Measurements from ENCODE around the gene PDGFRA. TPM values are rescaled to one million over a fixed set of nuclear protein-coding genes. Genes with fewer than 3 reads are reported as not detected.

Gene PDGFRA
- 94.4 to 105 TPM (median 100 TPM) in 3 replicates for total RNA-seq

DNA sequence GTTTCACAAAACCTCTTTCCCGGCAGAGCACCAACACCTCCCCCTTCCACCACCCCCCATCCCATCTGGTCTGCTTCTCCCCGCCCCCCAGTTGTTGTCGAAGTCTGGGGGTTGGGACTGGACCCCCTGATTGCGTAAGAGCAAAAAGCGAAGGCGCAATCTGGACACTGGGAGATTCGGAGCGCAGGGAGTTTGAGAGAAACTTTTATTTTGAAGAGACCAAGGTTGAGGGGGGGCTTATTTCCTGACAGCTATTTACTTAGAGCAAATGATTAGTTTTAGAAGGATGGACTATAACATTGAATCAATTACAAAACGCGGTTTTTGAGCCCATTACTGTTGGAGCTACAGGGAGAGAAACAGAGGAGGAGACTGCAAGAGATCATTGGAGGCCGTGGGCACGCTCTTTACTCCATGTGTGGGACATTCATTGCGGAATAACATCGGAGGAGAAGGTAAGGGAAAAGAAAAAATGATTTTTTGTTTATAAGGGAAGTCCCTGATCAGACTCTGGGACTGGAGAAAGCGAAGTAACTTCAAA lies at the start of gene PDGFRA:
TSS of gene PDGFRA (plus strand) at position 333 of the 541 bp plus-strand sequence. CDS start 29,476 bp downstream, outside the sequence.
- H3K4me1 Mint-ChIP-seq, result peaks cover 54% of the 10 kb centered on the region
- peaks cover 94% of the 10 kb centered on the region for H3K27me3 Mint-ChIP-seq (ENCODE audit: low read depth)
- no peak for TF ChIP-seq CTCF (IDR thresholded peaks at IDR 0.05; ENCODE audit: unreplicated experiment)
- H3K4me3 Mint-ChIP-seq, result peak within 1 kb of the TSS; percentile 80
- no peaks in the 10 kb centered on the region for H3K36me3 Mint-ChIP-seq
- peak in 1 of 2 experiments; percentile 45 for DNase-seq (ENCODE audit: low spot score in 2 of 2, unreplicated experiment in 2 of 2)
- no peaks in the 10 kb centered on the region for H3K9me3 Mint-ChIP-seq
- peak within 1 kb of the TSS; percentile 87 for H3K27ac Mint-ChIP-seq

DNA sequence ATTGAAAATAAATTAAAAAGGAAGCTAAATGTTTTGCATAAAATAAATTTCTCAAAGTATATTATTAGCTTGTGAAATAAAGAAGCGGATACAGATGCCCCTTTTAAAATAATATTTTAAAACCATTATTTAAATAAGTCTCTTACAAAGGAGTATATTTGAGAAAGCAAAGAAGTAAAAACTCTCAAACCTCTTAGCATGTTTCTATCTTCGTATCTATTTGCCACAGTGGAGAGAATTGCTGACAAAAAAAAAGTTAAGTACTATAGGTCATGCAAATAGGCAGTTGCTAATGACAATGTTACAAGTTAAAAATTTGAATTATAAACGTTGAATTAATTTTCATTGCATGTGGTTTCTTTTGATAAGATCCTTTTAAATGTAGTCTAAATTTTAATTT lies 44.5 kb upstream of the PDGFRA start:
- no peaks in the 10 kb centered on the region for H3K9me3 Mint-ChIP-seq
- H3K27ac Mint-ChIP-seq, result no peak overlapping the region
- no peak for TF ChIP-seq CTCF (IDR thresholded peaks at IDR 0.05; ENCODE audit: unreplicated experiment)
- no peak overlapping the region for H3K4me3 Mint-ChIP-seq
- peaks cover 4% of the 10 kb centered on the region for H3K4me1 Mint-ChIP-seq
- no peaks in the 10 kb centered on the region for H3K27me3 Mint-ChIP-seq (ENCODE audit: low read depth)
- no peaks in the 10 kb centered on the region for H3K36me3 Mint-ChIP-seq
- DNase-seq (ENCODE audit: low spot score in 2 of 2, unreplicated experiment in 2 of 2), result no peak

DNA sequence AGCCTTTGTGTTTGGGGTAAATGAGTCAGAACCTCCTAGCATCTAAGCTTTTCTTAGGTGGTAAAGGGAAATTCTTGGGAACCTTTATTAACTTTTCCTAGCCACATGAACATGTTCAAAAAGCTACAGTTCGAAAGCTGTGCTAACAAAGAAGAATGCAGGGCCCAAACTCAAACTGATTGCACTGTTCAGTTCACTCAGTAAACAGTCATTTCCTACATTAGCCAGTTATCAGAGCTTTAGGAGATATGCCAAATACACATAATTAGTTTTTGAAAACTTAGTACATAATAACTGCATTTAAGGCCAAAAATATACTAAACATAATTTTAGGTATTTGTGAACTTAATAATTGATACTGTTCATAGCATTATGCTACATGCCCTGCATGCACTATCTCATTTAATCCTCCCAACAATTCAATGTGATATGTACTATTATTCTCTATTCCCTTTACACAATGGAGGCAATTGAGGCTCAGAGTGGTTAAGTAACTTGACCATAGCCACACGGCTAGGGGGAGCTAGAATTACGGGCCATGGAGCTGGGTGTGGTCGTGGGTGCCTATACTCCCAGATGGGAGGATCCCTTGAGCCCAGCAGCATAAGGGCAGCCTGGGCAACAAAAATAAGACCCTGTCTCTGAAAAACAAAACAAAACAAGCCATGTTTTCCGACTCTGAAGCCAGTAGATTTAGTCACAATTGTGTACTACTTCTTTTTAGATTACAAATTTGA lies 43.9 kb upstream of the PDGFRA start:
- H3K27me3 Mint-ChIP-seq (ENCODE audit: low read depth), result no peaks in the 10 kb centered on the region
- no peak overlapping the region for H3K4me3 Mint-ChIP-seq
- H3K36me3 Mint-ChIP-seq, result no peaks in the 10 kb centered on the region
- peaks cover 4% of the 10 kb centered on the region for H3K4me1 Mint-ChIP-seq
- H3K9me3 Mint-ChIP-seq, result no peaks in the 10 kb centered on the region
- no peak for DNase-seq (ENCODE audit: low spot score in 2 of 2, unreplicated experiment in 2 of 2)
- no peak overlapping the region for H3K27ac Mint-ChIP-seq
- TF ChIP-seq CTCF (IDR thresholded peaks at IDR 0.05; ENCODE audit: unreplicated experiment), result no peak

DNA sequence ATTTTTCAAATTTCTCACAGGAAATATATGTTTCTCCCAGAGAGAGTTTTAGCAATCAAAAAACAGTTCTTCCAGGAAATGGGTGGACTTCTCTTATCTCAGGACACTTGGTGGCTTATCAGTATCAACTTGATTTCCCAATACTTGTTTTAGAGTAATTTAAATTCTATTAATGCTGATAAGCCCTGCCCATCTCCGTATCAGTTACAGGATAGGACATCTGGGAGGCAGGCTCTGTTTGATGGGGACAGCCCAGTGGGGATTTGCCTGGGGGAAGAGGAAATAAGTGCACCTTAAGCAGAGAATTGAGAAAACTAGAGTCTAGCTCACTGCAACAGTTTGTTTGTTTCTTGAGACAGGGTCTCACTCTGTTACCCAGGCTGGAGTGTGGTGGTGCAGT lies 43.2 kb upstream of the PDGFRA start:
- DNase-seq (ENCODE audit: low spot score in 2 of 2, unreplicated experiment in 2 of 2), result no peak
- Mint-ChIP-seq H3K4me3 (no peak overlapping the region), H3K9me3 (no peaks in the 10 kb centered on the region), H3K36me3 (no peaks in the 10 kb centered on the region), H3K27me3 (ENCODE audit: low read depth) (no peaks in the 10 kb centered on the region), H3K27ac (no peak overlapping the region), H3K4me1 (peaks cover 4% of the 10 kb centered on the region)
- TF ChIP-seq CTCF (IDR thresholded peaks at IDR 0.05; ENCODE audit: unreplicated experiment), result no peak

DNA sequence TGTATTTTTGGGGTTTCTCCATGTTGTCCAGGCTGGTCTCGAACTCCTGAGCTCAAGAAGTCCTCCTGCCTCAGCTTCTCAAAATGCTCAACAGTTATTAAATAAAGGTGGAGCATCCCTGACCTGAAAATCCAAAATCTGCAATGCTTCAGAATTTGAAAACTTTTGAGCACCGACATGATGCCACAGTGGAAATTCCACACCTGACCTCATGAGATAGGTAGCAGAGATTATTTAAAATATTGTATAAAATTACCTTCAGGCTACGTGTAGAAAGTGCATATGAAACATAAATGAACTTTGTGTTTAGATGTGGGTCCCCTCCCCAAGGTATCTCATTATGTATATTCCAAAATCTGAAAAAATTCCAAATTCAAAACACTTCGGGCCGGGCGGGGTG lies 42.7 kb upstream of the PDGFRA start:
- no peaks in the 10 kb centered on the region for H3K27me3 Mint-ChIP-seq (ENCODE audit: low read depth)
- no peak overlapping the region for H3K4me3 Mint-ChIP-seq
- no peaks in the 10 kb centered on the region for H3K36me3 Mint-ChIP-seq
- H3K4me1 Mint-ChIP-seq, result peaks cover 4% of the 10 kb centered on the region
- DNase-seq (ENCODE audit: low spot score in 2 of 2, unreplicated experiment in 2 of 2), result no peak
- no peak overlapping the region for H3K27ac Mint-ChIP-seq
- no peak for TF ChIP-seq CTCF (IDR thresholded peaks at IDR 0.05; ENCODE audit: unreplicated experiment)
- no peaks in the 10 kb centered on the region for H3K9me3 Mint-ChIP-seq

All from mesothelial cell of epicardium (in vitro differentiated cells).